Loucy (cell line): ENCODE data around the gene MBD4.

Experiments used
- H2AFZ ChIP-seq: fragments of 200-600 bp; sonication (generic); 2 replicates; pipeline ENCODE4 v1.6.0; 2016; ENCODE audit warnings: antibody characterized with exemption, mild to moderate bottlenecking, low read length, moderate library complexity
- H3F3A ChIP-seq: fragments of 200-600 bp; 2 replicates; pipeline ENCODE4 v1.6.0; 2016; ENCODE audit warnings: antibody characterized with exemption, low read depth, mild to moderate bottlenecking
- H3K27me3 ChIP-seq: fragments of 200-600 bp; sonication (generic); 2 replicates; pipeline ENCODE4 v1.6.1; 2014; ENCODE audit warnings: low read length, mild to moderate bottlenecking; ENCODE audit not compliant: insufficient read depth, poor library complexity, severe bottlenecking
- H3K36me3 ChIP-seq: fragments of 200-600 bp; sonication (generic); 2 replicates; pipeline ENCODE4 v1.6.1; 2016; ENCODE audit warnings: low read length; ENCODE audit not compliant: insufficient read depth
- H3K4me1 ChIP-seq: fragments of 200-600 bp; sonication (generic); 2 replicates; pipeline ENCODE4 v1.5.1; 2014; ENCODE audit warnings: low read length, mild to moderate bottlenecking; ENCODE audit not compliant: insufficient read depth, poor library complexity, severe bottlenecking
- H3K4me2 ChIP-seq: fragments of 200-600 bp; sonication (generic); 2 replicates; pipeline ENCODE4 v1.6.0; 2014; ENCODE audit warnings: antibody characterized with exemption, low read length, low read depth, mild to moderate bottlenecking; ENCODE audit not compliant: poor library complexity, severe bottlenecking
- H3K4me3 ChIP-seq: fragments of 200-600 bp; sonication (generic); 2 replicates; pipeline ENCODE4 v1.5.1; 2014; ENCODE audit warnings: low read length, mild to moderate bottlenecking, mixed read lengths; ENCODE audit not compliant: poor library complexity, severe bottlenecking
- H3K79me2 ChIP-seq: fragments of 200-600 bp; sonication (generic); 2 replicates; pipeline ENCODE4 v1.6.1; 2014; ENCODE audit warnings: low read length; ENCODE audit not compliant: insufficient read depth
- H3K9ac ChIP-seq: fragments of 200-600 bp; sonication (generic); 2 replicates; pipeline ENCODE4 v1.6.0; 2014; ENCODE audit warnings: mild to moderate bottlenecking, low read depth, low read length, moderate library complexity; ENCODE audit not compliant: poor library complexity, severe bottlenecking
- H3K9me2 ChIP-seq: fragments of 200-600 bp; sonication (generic); replicated peaks from 2 replicates; pipeline ENCODE4 v1.6.1; 2016; ENCODE audit warnings: low read depth, low read length, mixed read lengths
- H3K9me3 ChIP-seq: fragments of 200-600 bp; sonication (generic); 2 replicates; pipeline ENCODE4 v1.6.1; 2014; ENCODE audit warnings: mild to moderate bottlenecking, antibody characterized with exemption, low read length, low read depth; ENCODE audit not compliant: insufficient read depth
- H4K20me1 ChIP-seq: fragments of 200-600 bp; sonication (generic); 2 replicates; pipeline ENCODE4 v1.6.0; 2014; ENCODE audit warnings: antibody characterized with exemption, low read length, mild to moderate bottlenecking; ENCODE audit not compliant: insufficient read depth, poor library complexity, severe bottlenecking
- CTCF ChIP-seq: fragments of 200-600 bp; sonication (generic); conservative IDR thresholded peaks from 2 replicates; pipeline ENCODE4 v1.5.1; 2014; ENCODE audit warnings: mild to moderate bottlenecking, antibody characterized with exemption, low read length
- EZH2phosphoT487 ChIP-seq: fragments of 200-600 bp; IDR thresholded peaks from 2 replicates; pipeline ENCODE4 v1.6.1; 2018; ENCODE audit warnings: antibody characterized with exemption, mild to moderate bottlenecking, moderate library complexity, borderline replicate concordance

The MBD4 gene

GRCh38 chr3:129424185-129424841 is 15.4 kb downstream of the MBD4 start:
- Histone ChIP-seq H3K4me3 (no peak overlapping the region), H3F3A (no peaks in the 10 kb centered on the region), H3K9me3 (no peaks in the 10 kb centered on the region), H3K9me2 (no peaks in the 10 kb centered on the region), H3K4me1 (peaks cover 12% of the 10 kb centered on the region), H3K36me3 (no peaks in the 10 kb centered on the region; the same call in 1 of the 2 replicates), H3K27me3 (no peaks in the 10 kb centered on the region), H3K9ac (no peak overlapping the region), H3K79me2 (no peaks in the 10 kb centered on the region), H3K4me2 (no peak overlapping the region), H2AFZ (no peak overlapping the region), H4K20me1 (no peaks in the 10 kb centered on the region)
- no peak for TF ChIP-seq CTCF
- TF ChIP-seq EZH2phosphoT487 = no peak

GRCh38 chr3:129422897-129423296 is 16.9 kb downstream of the MBD4 start:
- no peak overlapping the region for H3K4me3 ChIP-seq
- no peaks in the 10 kb centered on the region for H3F3A ChIP-seq
- H2AFZ ChIP-seq = no peak overlapping the region
- no peaks in the 10 kb centered on the region for H3K9me2 ChIP-seq
- no peaks in the 10 kb centered on the region for H3K36me3 ChIP-seq
- H3K27me3 ChIP-seq = no peaks in the 10 kb centered on the region
- TF ChIP-seq EZH2phosphoT487 = no peak
- no peak for TF ChIP-seq CTCF
- H3K9me3 ChIP-seq = no peaks in the 10 kb centered on the region
- H3K79me2 ChIP-seq = no peaks in the 10 kb centered on the region
- no peaks in the 10 kb centered on the region for H4K20me1 ChIP-seq
- H3K4me1 ChIP-seq = peaks cover 12% of the 10 kb centered on the region
- H3K4me2 ChIP-seq = no peak overlapping the region
- no peak overlapping the region for H3K9ac ChIP-seq

GRCh38 chr3:129421988-129422745 is 17.6 kb downstream of the MBD4 start:
- no peaks in the 10 kb centered on the region for H4K20me1 ChIP-seq
- no peak overlapping the region for H3K4me3 ChIP-seq
- no peaks in the 10 kb centered on the region for H3K9me2 ChIP-seq
- no peak overlapping the region for H3K9ac ChIP-seq
- H3K9me3 ChIP-seq = no peaks in the 10 kb centered on the region
- H3F3A ChIP-seq = no peaks in the 10 kb centered on the region
- no peaks in the 10 kb centered on the region for H3K36me3 ChIP-seq
- H3K79me2 ChIP-seq = no peaks in the 10 kb centered on the region
- no peak overlapping the region for H3K4me2 ChIP-seq
- no peak overlapping the region for H2AFZ ChIP-seq
- TF ChIP-seq CTCF = peak; percentile 38
- TF ChIP-seq EZH2phosphoT487 = no peak
- no peaks in the 10 kb centered on the region for H3K27me3 ChIP-seq
- H3K4me1 ChIP-seq = peaks cover 12% of the 10 kb centered on the region
